ENCODE data around the gene TRAF3IP3.

TRAF3IP3 gene

GRCh38 chr1:209830722-209831121 lies 74.9 kb downstream of the TRAF3IP3 start:
- peaks cover 37% of the 10 kb centered on the region for H3K36me3 Mint-ChIP-seq (ENCODE audit: low read depth)
- H3K4me3 Mint-ChIP-seq, result no peak overlapping the region

GRCh38 chr1:209831615-209832014 lies 75.8 kb downstream of the TRAF3IP3 start:
- H3K4me1 Mint-ChIP-seq (ENCODE audit: low read depth), result peaks cover 37% of the 10 kb centered on the region
- no peaks in the 10 kb centered on the region for H3K9me3 Mint-ChIP-seq
- no peak overlapping the region for H3K4me3 Mint-ChIP-seq
- no peaks in the 10 kb centered on the region for H3K27me3 Mint-ChIP-seq (ENCODE audit: low read depth)
- H3K27ac Mint-ChIP-seq, result no peak overlapping the region
- peaks cover 41% of the 10 kb centered on the region for H3K36me3 Mint-ChIP-seq (ENCODE audit: low read depth)

More at GRCh38 chr1:209830722-209831121, 74.9 kb downstream of the TRAF3IP3 start:
- no peak overlapping the region for H3K27ac Mint-ChIP-seq
- peaks cover 34% of the 10 kb centered on the region for H3K4me1 Mint-ChIP-seq (ENCODE audit: low read depth)
- no peaks in the 10 kb centered on the region for H3K9me3 Mint-ChIP-seq
- no peaks in the 10 kb centered on the region for H3K27me3 Mint-ChIP-seq (ENCODE audit: low read depth)

All from T-helper 1 cell treated with Interleukin-12 subunit alpha and Interleukin-12 subunit beta and Interleukin-4 antibody, amounts not matched to agents 30 μg/mL and 1 μg/mL, for 36 hours (primary cell).